ENCODE data around the gene SASS6.

DNA sequence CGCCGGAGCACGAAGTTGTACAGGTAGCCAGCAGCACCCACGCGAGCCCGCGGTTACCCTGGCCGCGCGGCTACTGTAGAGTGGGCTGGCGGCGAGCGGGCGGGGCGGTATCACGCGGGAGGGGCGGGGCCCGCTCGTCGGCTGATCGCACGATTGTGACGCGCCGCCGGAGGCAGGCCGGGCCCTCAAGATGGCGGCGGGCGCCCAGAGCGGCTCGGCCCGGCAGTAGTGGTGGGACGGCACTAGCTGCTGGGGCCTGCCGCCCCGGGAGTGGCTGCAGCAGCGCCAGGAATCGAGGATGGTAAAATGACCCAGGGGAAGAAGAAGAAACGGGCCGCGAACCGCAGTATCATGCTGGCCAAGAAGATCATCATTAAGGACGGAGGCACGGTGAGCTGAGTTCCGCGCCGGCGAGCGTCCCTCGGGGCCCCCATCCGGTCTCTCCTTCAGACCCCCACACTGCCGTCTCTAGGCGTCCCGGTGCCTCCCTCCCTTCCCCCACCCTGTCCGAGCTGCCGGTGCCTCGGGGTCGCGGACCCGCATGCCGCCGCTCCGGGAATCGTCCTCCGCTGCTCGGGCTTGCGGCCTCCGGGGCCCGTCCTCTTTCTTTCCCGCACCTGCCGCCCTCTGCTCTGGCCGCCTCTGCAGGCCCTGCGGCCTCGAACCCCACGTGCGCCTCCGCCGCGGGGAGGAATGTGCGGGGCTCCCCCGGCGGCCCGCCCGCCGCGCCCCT lies 94.6 kb downstream of the SASS6 start:
- TF ChIP-seq, protein P1, sequence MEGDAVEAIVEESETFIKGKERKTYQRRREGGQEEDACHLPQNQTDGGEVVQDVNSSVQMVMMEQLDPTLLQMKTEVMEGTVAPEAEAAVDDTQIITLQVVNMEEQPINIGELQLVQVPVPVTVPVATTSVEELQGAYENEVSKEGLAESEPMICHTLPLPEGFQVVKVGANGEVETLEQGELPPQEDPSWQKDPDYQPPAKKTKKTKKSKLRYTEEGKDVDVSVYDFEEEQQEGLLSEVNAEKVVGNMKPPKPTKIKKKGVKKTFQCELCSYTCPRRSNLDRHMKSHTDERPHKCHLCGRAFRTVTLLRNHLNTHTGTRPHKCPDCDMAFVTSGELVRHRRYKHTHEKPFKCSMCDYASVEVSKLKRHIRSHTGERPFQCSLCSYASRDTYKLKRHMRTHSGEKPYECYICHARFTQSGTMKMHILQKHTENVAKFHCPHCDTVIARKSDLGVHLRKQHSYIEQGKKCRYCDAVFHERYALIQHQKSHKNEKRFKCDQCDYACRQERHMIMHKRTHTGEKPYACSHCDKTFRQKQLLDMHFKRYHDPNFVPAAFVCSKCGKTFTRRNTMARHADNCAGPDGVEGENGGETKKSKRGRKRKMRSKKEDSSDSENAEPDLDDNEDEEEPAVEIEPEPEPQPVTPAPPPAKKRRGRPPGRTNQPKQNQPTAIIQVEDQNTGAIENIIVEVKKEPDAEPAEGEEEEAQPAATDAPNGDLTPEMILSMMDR (conservative IDR thresholded peaks at IDR 0.05; ENCODE audit: low read length): no peak
- TF ChIP-seq EZH2phosphoT487 (IDR thresholded peaks at IDR 0.05; ENCODE audit: borderline replicate concordance, low read depth, low read length): no peak
